ENCODE measurements around the gene DLGAP4.

DLGAP4 gene

DNA sequence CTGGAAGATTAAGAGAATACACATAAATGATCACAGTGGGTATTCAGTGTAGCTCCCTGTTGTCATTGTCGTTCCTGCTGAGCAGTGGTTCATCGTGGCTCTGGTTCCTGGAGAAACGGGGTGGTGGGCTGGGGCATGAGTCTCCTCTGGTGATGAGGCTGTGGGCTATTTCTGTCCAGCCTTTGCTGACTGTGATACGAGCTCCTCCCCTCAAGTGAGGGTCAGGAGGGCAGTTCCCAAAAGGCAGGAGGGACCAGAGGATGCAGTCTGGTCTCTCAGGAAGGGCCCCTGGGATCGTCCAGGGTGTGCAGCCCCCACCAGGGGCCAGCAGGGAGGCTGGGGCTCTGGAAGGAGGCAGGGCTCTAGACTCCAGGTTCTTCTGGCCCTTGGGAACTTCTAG is 31.1 kb upstream of the DLGAP4 start:
- Histone ChIP-seq H3K4me2 (no peak overlapping the region), H3K27ac (no peak overlapping the region), H4K20me1 (ENCODE audit: insufficient read depth) (no peaks in the 10 kb centered on the region), H3K9ac (no peak overlapping the region), H3K27me3 (ENCODE audit: insufficient read depth, low read depth) (peaks cover 28% of the 10 kb centered on the region; the same call in 1 of the 2 replicates), H3K79me2 (ENCODE audit: insufficient read depth, low read depth) (no peaks in the 10 kb centered on the region), H3K36me3 (ENCODE audit: insufficient read depth) (no peaks in the 10 kb centered on the region), H2AFZ (ENCODE audit: low read depth) (no peak overlapping the region), H3K4me1 (ENCODE audit: low read depth, poor library complexity, severe bottlenecking) (no peaks in the 10 kb centered on the region), H3K4me3 (IDR thresholded peaks at IDR 0.05; ENCODE audit: insufficient read depth, low read depth, low read length) (no peak overlapping the region)
- TF ChIP-seq CTCF (conservative IDR thresholded peaks at IDR 0.05; ENCODE audit: low read depth, low read length), result no peak

DNA sequence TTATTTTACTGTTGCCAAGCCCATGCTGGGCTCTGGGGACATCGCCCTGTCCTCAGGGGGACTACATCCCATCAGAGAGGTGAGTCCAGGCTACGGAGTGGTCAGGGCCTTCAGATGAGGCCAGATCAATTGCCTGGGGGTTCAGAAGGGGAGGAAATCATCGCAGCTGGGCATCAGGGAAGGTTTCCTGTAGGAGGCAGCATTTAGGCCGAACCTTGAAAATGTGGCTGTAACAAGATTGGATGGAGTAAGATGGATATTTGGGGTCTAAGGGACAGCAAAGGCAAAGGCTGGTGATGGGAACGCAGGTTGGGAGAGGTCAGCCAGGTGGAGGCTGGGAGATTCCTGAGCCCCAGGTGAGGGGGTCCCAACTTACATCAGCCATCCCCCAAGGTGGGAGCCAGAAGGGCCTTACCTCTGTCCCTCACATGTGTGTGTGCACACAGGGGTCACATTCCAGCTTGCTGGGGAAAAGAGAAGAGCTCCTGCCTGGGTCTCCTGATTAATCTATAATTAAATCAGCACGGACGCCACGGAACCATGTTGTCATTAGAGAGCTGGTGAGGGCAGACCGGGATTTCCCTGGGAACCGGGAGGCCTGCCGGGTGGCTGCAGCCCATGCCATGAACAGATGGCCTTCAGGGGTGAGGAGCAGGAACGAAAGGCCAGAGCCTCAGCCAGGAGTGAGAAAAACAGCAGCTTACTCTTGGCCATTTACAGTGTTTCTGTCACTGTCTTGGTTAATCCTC is 30.5 kb upstream of the DLGAP4 start:
- no peak for TF ChIP-seq CTCF (conservative IDR thresholded peaks at IDR 0.05; ENCODE audit: low read depth, low read length)
- H3K4me1 ChIP-seq (ENCODE audit: low read depth, poor library complexity, severe bottlenecking), result no peaks in the 10 kb centered on the region

DNA sequence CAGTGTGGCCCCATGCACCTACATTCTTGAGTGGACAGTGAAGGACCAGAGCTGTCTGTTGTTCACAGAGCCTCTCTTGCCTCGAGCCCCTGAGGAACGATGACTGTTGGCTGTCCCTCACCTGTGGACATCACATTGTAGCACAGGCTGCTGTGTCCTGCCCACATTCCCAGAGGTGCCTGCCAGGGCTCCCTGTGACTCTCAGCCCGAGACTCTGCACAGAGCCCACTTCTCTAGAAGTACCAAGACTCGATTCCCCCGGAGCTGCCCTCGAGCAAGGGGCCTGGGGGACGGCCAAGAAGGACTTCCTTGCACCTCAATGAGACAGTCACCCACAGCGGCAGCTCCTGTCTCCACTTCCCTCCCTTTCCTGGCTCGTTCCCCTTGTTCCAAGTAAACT is 28.6 kb upstream of the DLGAP4 start:
- no peak overlapping the region for H3K4me2 ChIP-seq
- peaks cover 28% of the 10 kb centered on the region; the same call in 1 of the 2 replicates for H3K27me3 ChIP-seq (ENCODE audit: insufficient read depth, low read depth)
- H3K4me1 ChIP-seq (ENCODE audit: low read depth, poor library complexity, severe bottlenecking), result no peaks in the 10 kb centered on the region
- H3K4me3 ChIP-seq (IDR thresholded peaks at IDR 0.05; ENCODE audit: insufficient read depth, low read depth, low read length), result no peak overlapping the region
- no peak overlapping the region for H2AFZ ChIP-seq (ENCODE audit: low read depth)
- no peak for TF ChIP-seq CTCF (conservative IDR thresholded peaks at IDR 0.05; ENCODE audit: low read depth, low read length)
- H3K79me2 ChIP-seq (ENCODE audit: insufficient read depth, low read depth), result no peaks in the 10 kb centered on the region
- no peaks in the 10 kb centered on the region for H3K36me3 ChIP-seq (ENCODE audit: insufficient read depth)
- no peak overlapping the region for H3K27ac ChIP-seq
- H4K20me1 ChIP-seq (ENCODE audit: insufficient read depth), result no peaks in the 10 kb centered on the region
- H3K9ac ChIP-seq, result no peak overlapping the region

More for the DNA sequence above, 30.5 kb upstream of the DLGAP4 start:
- Histone ChIP-seq H4K20me1 (ENCODE audit: insufficient read depth) (no peaks in the 10 kb centered on the region), H3K27ac (no peak overlapping the region), H3K9ac (no peak overlapping the region), H3K4me2 (no peak overlapping the region), H3K36me3 (ENCODE audit: insufficient read depth) (no peaks in the 10 kb centered on the region), H3K4me3 (IDR thresholded peaks at IDR 0.05; ENCODE audit: insufficient read depth, low read depth, low read length) (no peak overlapping the region), H3K79me2 (ENCODE audit: insufficient read depth, low read depth) (no peaks in the 10 kb centered on the region), H3K27me3 (ENCODE audit: insufficient read depth, low read depth) (peaks cover 28% of the 10 kb centered on the region; the same call in 1 of the 2 replicates), H2AFZ (ENCODE audit: low read depth) (no peak overlapping the region)

GRCh38 chr20:36279362-36279761 is 26.8 kb upstream of the DLGAP4 start:
- no peak overlapping the region for H3K4me3 ChIP-seq (IDR thresholded peaks at IDR 0.05; ENCODE audit: insufficient read depth, low read depth, low read length)
- no peaks in the 10 kb centered on the region for H3K4me1 ChIP-seq (ENCODE audit: low read depth, poor library complexity, severe bottlenecking)
- peaks cover 24% of the 10 kb centered on the region; the same call in 1 of the 2 replicates for H3K27me3 ChIP-seq (ENCODE audit: insufficient read depth, low read depth)
- no peak for TF ChIP-seq CTCF (conservative IDR thresholded peaks at IDR 0.05; ENCODE audit: low read depth, low read length)
- no peaks in the 10 kb centered on the region for H4K20me1 ChIP-seq (ENCODE audit: insufficient read depth)
- no peak overlapping the region for H3K4me2 ChIP-seq
- no peak overlapping the region for H2AFZ ChIP-seq (ENCODE audit: low read depth)
- H3K79me2 ChIP-seq (ENCODE audit: insufficient read depth, low read depth), result no peaks in the 10 kb centered on the region
- H3K27ac ChIP-seq, result no peak overlapping the region
- H3K36me3 ChIP-seq (ENCODE audit: insufficient read depth), result no peaks in the 10 kb centered on the region
- no peak overlapping the region for H3K9ac ChIP-seq
